Inflammatory macrophage (primary cell): Measurements from ENCODE around the gene FBLL1.
"Not testable (repeated sequence)": the region's sequence is repeated elsewhere in the genome, so short reads cannot be mapped to it uniquely, and the experiment has no call there.

Source experiments
- DNase-seq, 2 donors: peaks; one replicate each; pipeline ENCODE4 v3.0.0-alpha.2; 2020 to 2022
- total RNA-seq, 18 experiments: gene quantifications; one replicate each; lab custom pipeline; 2026; ENCODE audit warnings: mixed read lengths in 6 of 18, inconsistent platforms in 2 of 18; lab: John Stamatoyannopoulos, UW

Gene FBLL1
- total RNA-seq: 0 to 0.08 (median 0) reads per million in 18 experiments

- no peak for DNase-seq
Measured at GRCh38 chr5:168528521-168529373, at the start of gene FBLL1. Gene FBLL1 (plus strand): TSS chr5:168529305. CDS start chr5:168529505, 200 bp downstream.

DNA sequence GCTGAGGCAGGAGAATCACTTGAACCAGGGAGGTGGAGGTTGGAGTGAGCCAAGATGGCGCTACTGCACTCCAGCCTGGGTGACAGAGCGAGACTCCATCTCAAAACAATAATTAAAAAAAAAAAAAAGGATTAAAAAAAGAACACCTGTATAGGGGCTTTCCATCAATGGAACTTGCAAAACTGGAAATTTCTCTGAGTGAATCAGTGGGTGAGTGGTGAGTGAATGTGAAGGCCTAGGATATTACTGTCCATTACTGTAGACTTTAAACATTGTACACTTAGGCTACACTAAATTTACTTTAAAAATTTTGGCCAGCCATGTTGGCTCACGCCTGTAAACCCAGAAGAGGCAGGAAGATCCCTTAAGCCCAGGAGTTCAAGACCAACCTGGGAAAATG, 48.5 kb upstream of the FBLL1 start:
- no peak for DNase-seq

GRCh38 chr5:168481330-168481788, 47.7 kb upstream of the FBLL1 start:
- DNase-seq: no peak

DNA sequence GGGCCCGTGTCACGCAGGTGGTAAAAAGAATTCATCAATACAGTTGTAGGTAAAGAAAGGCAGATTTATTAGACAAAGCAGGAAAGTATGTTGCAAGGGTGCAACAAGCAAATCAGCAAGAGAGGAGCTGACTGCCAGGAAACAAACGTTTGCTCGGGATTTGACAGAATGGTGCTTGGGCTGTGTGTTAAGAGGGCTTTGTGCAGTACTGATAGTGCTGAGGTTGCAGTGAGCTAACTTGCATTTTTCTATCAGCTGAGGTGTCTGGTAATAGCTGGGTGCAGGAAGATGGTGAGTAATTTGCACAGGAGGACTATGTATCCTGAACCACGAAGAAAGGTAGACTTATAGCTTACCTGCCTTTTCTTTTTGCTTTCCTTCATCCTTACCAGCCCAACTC, 46.7 kb upstream of the FBLL1 start:
- DNase-seq: no peak

DNA sequence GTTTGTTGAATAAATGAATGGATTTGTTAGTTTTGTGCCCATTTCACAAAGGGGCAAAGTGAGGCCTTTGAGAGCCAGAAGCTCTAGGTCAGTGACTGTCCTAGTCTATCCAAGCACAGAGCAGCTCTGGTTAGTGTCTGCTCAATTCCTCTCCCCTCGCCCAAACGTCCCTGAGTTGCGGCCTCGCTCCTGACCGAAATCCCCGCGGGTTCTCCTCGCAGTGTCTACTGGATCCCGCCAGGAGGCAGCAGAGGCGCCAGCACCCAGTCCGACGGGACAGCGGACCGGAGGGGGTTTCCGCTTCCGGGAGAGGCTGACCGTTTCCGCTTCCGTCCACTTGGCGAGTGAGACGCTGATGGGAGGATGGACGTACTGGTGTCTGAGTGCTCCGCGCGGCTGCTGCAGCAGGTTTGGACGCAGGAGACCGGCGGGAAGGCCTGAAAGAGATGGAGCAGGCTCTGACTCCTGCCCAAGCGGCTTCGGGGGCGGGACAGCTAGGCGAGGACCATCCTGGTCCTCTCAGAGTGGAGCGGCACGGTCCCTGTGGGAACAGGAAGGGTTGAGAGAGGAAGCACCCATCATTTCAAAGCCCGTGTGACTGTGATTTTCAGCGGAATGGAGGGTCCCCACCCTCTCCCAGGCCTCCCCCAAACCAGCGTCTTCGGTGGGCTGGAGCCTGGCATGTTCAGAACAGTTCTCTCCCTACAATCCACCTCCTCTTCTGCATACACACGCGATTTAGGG, 42.8 kb upstream of the FBLL1 start, which contains the start of gene RARS1:
Gene RARS1, plus strand, starts transcription at position 336 of the 744 bp plus-strand sequence. Its CDS starts 28 bp downstream, at position 364.
- peak; percentile 92 to 95 for DNase-seq

GRCh38 chr5:168489059-168489458, 40.0 kb upstream of the FBLL1 start:
- no peak for DNase-seq

GRCh38 chr5:168494057-168494555, 35.0 kb upstream of the FBLL1 start:
- DNase-seq: no peak

- no peak for DNase-seq
Measured at GRCh38 chr5:168502563-168503237, 26.4 kb upstream of the FBLL1 start.

GRCh38 chr5:168513861-168514428, 15.2 kb upstream of the FBLL1 start:
- DNase-seq: no peak

GRCh38 chr5:168525856-168526255, 3.2 kb upstream of the FBLL1 start:
- no peak for DNase-seq

DNA sequence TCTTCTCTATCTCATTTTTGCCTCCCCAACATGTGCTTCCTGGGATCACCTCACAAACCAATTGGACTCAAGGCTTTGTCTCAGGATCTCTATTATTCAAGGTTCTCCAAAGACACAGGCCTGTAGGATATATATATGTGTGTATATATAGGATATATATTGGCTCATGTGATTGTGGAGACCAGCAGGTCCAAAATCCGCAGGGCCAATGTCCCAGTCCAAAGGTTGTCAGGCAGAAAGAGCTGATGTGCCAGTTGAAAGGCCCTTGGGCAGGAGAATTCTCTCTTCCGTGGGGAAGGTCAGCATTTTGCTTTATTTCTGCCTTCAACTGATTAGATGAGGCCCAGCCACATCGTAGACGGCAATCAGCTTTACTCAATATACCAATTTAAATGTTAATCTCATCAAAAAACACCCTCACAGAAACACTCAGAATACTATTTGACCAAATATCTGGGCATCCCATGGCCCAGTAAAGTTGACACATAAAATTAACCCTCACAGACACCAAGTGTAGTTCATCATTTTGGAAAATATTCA, 1.3 kb upstream of the FBLL1 start:
- DNase-seq: no peak

GRCh38 chr5:168529374-168530234, 499 bp downstream of the FBLL1 start:
- no peak for DNase-seq

- DNase-seq: no peak
Measured at GRCh38 chr5:168530621-168531150, 1.6 kb downstream of the FBLL1 start.

- no peak for DNase-seq
Measured at GRCh38 chr5:168531191-168531590, 2.1 kb downstream of the FBLL1 start.

DNA sequence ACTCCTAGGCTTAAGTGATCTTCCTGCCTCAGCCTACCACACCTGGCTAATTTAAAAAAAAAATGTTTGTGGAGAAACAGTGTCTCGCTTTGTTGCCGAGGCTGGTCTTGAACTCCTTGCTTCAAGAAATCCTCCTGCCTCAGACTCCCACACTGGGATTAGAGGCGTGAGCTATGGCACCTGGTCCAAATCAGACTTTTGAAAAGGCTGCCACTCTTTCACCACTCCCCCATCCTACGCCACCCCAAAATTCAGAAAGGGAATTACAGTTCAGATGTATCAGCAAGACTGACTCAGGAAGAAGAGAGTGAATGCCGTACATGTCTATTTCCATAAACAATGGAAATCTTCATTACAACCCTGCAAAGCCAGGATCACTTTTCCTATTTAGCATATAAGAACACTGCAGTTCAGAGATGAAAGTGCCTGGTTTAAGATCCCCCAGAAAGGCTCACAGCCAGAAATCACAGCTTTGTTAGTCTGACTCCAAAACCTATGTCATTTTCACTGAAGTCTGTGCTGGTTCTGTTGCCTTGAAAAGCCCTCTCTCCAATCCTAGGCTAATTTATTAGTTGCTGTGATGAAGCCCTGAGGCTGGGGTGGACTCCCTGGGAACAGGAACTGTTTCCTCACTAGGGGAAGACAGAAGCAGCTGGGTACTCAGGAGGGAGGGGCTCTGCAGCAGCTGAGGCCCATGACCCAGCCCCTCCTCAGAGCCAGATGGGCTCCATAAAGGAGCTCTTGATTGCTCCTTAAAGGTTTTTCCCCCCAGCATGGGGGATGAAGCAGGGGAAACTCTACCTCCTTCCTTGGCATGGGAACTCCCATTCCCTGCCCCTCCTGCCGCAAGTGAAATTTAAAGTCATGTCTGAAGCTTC, 3.1 kb downstream of the FBLL1 start:
- DNase-seq: no peak

- not testable (repeated sequence) for DNase-seq
Measured at GRCh38 chr5:168534351-168534750, 5.2 kb downstream of the FBLL1 start.

DNA sequence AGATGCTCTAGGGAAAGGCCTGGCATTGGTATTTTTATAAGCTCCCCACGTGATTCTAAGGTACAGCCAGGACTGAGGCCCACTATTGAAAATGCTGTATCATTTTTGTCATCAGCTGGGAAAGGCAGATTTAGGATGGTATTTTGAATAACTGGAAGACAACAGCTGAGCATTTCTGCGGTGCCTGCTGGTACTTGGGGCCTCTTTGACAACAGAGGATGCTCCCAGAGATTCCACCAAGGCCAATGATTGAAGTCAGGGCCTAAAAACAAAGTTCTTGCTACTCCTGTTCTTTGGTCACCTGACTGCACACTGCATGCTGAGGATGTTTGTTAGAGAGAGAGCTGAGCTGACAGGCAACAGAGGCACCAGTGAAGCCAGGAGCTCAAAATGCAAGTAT, 8.1 kb downstream of the FBLL1 start:
- DNase-seq: no peak

DNA sequence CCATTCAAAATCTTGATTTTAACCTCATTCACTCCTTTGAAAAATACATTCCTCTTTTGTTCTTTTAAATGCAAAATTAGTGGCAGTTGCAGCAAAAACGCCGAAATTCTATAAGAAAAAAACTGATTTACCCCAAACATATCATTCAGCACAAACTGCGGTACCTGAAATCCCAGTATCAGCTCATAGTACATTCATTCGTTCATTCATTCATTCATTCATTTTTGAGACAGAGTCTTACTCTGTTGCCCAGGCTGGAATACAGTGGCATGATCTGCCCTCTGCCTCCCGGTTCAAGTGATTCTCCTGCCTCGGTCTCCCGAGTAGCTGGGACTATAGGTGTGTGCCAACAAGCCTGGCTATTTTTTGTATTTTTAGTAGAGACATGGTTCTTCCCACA, 20.4 kb downstream of the FBLL1 start:
- no peak for DNase-seq

GRCh38 chr5:168550656-168551055, 21.6 kb downstream of the FBLL1 start:
- no peak for DNase-seq

DNA sequence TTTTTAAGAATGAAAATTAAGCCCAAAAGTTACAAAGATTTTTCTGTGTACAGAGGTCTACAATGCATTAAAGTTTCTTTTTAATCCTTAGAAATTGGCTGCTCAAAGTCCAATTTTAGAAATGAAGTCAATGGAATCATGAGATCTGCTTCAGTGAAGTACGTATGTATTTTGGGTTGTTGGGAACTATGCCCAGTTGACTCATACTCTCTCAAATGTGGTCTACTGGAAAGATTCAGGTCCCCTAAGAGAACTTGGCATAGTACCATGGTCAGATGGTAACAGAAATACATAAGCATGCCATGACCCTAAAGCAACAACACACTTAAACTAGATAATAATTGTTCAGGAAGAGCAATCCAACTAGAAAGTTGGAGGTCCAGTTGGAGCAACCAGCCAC, 23.0 kb downstream of the FBLL1 start:
- DNase-seq: no peak
